H9 (cell line): ENCODE measurements around the gene ARHGAP15. TPM values are rescaled to one million over a fixed set of nuclear protein-coding genes. Genes with fewer than 3 reads are reported as not detected.

Experiments
- DNase-seq: peaks from one replicate; pipeline ENCODE4 v3.0.0-alpha.2; 2017
- H2AFZ ChIP-seq: one replicate; pipeline ENCODE4 v1.6.1; 2013; ENCODE audit warnings: mild to moderate bottlenecking, low read length, control low read depth, moderate library complexity
- H2AK5ac ChIP-seq: 2 replicates; pipeline ENCODE4 v1.6.1; 2013; ENCODE audit warnings: low read length, control low read depth, mixed read lengths; ENCODE audit not compliant: insufficient read length
- H2BK120ac ChIP-seq: one replicate; pipeline ENCODE4 v1.6.1; 2013; ENCODE audit warnings: low read depth, mild to moderate bottlenecking, low read length, control low read depth, inconsistent platforms; ENCODE audit not compliant: poor library complexity, severe bottlenecking
- H2BK12ac ChIP-seq: 2 replicates; pipeline ENCODE4 v1.6.1; 2013; ENCODE audit warnings: low read length, control low read depth, mixed read lengths, low read depth; ENCODE audit not compliant: insufficient read length
- H2BK15ac ChIP-seq: 2 replicates; pipeline ENCODE4 v1.6.1; 2013; ENCODE audit warnings: low read depth, low read length, control low read depth
- H2BK20ac ChIP-seq: one replicate; pipeline ENCODE4 v1.6.1; 2013; ENCODE audit warnings: low read depth, mild to moderate bottlenecking, low read length, control low read depth, inconsistent platforms; ENCODE audit not compliant: poor library complexity, severe bottlenecking
- H2BK5ac ChIP-seq: 2 replicates; pipeline ENCODE4 v1.6.1; 2013; ENCODE audit warnings: low read length, control low read depth, mixed read lengths; ENCODE audit not compliant: insufficient read length
- H3K14ac ChIP-seq: 2 replicates; pipeline ENCODE4 v1.6.1; 2013; ENCODE audit warnings: low read length, control low read depth; ENCODE audit not compliant: insufficient read depth
- H3K18ac ChIP-seq: 2 replicates; pipeline ENCODE4 v1.6.1; 2013; ENCODE audit warnings: low read depth, mild to moderate bottlenecking, mixed read lengths, low read length, control low read depth; ENCODE audit not compliant: insufficient read length
- H3K23ac ChIP-seq: 2 replicates; pipeline ENCODE4 v1.6.1; 2013; ENCODE audit warnings: low read length, control low read depth, mixed read lengths, low read depth; ENCODE audit not compliant: insufficient read length
- H3K23me2 ChIP-seq: 2 replicates; pipeline ENCODE4 v1.6.1; 2013; ENCODE audit warnings: low read depth, mild to moderate bottlenecking, mixed read lengths, low read length, control low read depth; ENCODE audit not compliant: insufficient read length, poor library complexity, severe bottlenecking
- H3K27ac ChIP-seq: 2 replicates; pipeline ENCODE4 v1.5.1; 2013; ENCODE audit warnings: low read length, control low read depth, mixed read lengths, low read depth; ENCODE audit not compliant: insufficient read length
- H3K27me3 ChIP-seq: 2 replicates; pipeline ENCODE4 v1.6.1; 2013; ENCODE audit warnings: low read length, control low read depth, inconsistent platforms; ENCODE audit not compliant: insufficient read depth
- H3K4ac ChIP-seq: 2 replicates; pipeline ENCODE4 v1.6.1; 2013; ENCODE audit warnings: low read depth, mild to moderate bottlenecking, control low read depth, inconsistent platforms, low read length, moderate library complexity
- H3K4me1 ChIP-seq: 2 replicates; pipeline ENCODE4 v1.6.1; 2013; ENCODE audit warnings: low read length, control low read depth, inconsistent platforms; ENCODE audit not compliant: insufficient read depth
- H3K4me2 ChIP-seq: 2 replicates; pipeline ENCODE4 v1.6.1; 2013; ENCODE audit warnings: low read length, control low read depth, mixed read lengths; ENCODE audit not compliant: insufficient read length, insufficient read depth
- H3K56ac ChIP-seq: 2 replicates; pipeline ENCODE4 v1.6.1; 2013; ENCODE audit warnings: low read depth, mild to moderate bottlenecking, mixed read lengths, low read length, control low read depth; ENCODE audit not compliant: insufficient read length
- H3K79me1 ChIP-seq: 2 replicates; pipeline ENCODE4 v1.6.1; 2013; ENCODE audit warnings: low read depth, mild to moderate bottlenecking, moderate library complexity, low read length, control low read depth, inconsistent platforms; ENCODE audit not compliant: insufficient read depth, poor library complexity, severe bottlenecking
- H3K79me2 ChIP-seq: 2 replicates; pipeline ENCODE4 v1.6.1; 2013; ENCODE audit warnings: low read length, control low read depth, inconsistent platforms; ENCODE audit not compliant: insufficient read depth
- H3K9ac ChIP-seq: 2 replicates; pipeline ENCODE4 v1.6.1; 2013; ENCODE audit warnings: low read length, control low read depth, mixed read lengths; ENCODE audit not compliant: insufficient read length; ENCODE audit errors: extremely low read depth
- H3K9me3 ChIP-seq: one replicate; pipeline ENCODE4 v1.6.1; 2013; ENCODE audit warnings: low read depth, low read length, inconsistent platforms; ENCODE audit not compliant: control insufficient read depth
- H3T11ph ChIP-seq: one replicate; pipeline ENCODE4 v1.6.1; 2013; ENCODE audit warnings: mild to moderate bottlenecking, low read length, control low read depth, inconsistent platforms
- H4K20me1 ChIP-seq: one replicate; pipeline ENCODE4 v1.6.1; 2013; ENCODE audit not compliant: control insufficient read depth, insufficient read length, insufficient read depth
- H4K5ac ChIP-seq: 2 replicates; pipeline ENCODE4 v1.6.1; 2013; ENCODE audit warnings: low read depth, mild to moderate bottlenecking, mixed read lengths, low read length, control low read depth; ENCODE audit not compliant: insufficient read length
- H4K8ac ChIP-seq: replicated peaks from 2 replicates; pipeline ENCODE4 v1.6.1; 2013; ENCODE audit warnings: low read length, control low read depth, mixed read lengths, low read depth; ENCODE audit not compliant: insufficient read length
- H4K91ac ChIP-seq: 2 replicates; pipeline ENCODE4 v1.6.1; 2013; ENCODE audit warnings: low read depth, mild to moderate bottlenecking, moderate library complexity, mixed read lengths, low read length, control low read depth; ENCODE audit not compliant: insufficient read length
- H3K27ac Mint-ChIP-seq, 3 experiments: 2 replicates in 2 of 3; 3 replicates in 1 of 3; pipeline ENCODE4 v1.8.0; 2020 to 2021; ENCODE audit warnings: mixed read lengths in 3 of 3, mild to moderate bottlenecking in 1 of 3, moderate library complexity in 1 of 3
- H3K27me3 Mint-ChIP-seq: 2 replicates; pipeline ENCODE4 v1.8.0; 2021; ENCODE audit warnings: low read depth, mild to moderate bottlenecking, moderate library complexity, mixed read lengths
- H3K36me3 Mint-ChIP-seq, 3 experiments: 2 replicates in 2 of 3; 3 replicates in 1 of 3; pipeline ENCODE4 v1.8.0; 2020 to 2021; ENCODE audit warnings: low read depth in 3 of 3, mixed read lengths in 3 of 3; ENCODE audit not compliant: insufficient read depth in 1 of 3
- H3K4me1 Mint-ChIP-seq, 2 experiments: 2 replicates each; pipeline ENCODE4 v1.8.0; 2020; ENCODE audit warnings: mixed read lengths in 2 of 2
- H3K4me3 Mint-ChIP-seq, 2 experiments: 2 replicates in 1 of 2; 3 replicates in 1 of 2; pipeline ENCODE4 v1.8.0; 2020 to 2021; ENCODE audit warnings: mild to moderate bottlenecking in 2 of 2, mixed read lengths in 2 of 2, moderate library complexity in 1 of 2
- H3K9me3 Mint-ChIP-seq, 2 experiments: 2 replicates in 1 of 2; 3 replicates in 1 of 2; pipeline ENCODE4 v1.8.0; 2020; ENCODE audit warnings: mild to moderate bottlenecking in 2 of 2, mixed read lengths in 2 of 2, moderate library complexity in 1 of 2
- WGBS: extraction: QIAGEN DNeasy Blood & Tissue Kit; methylation state at CpG from one replicate; pipeline ENCODE4 v1.1.7; 2013; ENCODE audit warnings: missing lambda C conversion rate, low lambda C conversion rate, mixed read lengths; ENCODE audit not compliant: insufficient read length; ENCODE audit errors: extremely low coverage; 5-methylcytosine and 5-hydroxymethylcytosine counted together
- total RNA-seq: library from RNA; stranded (reverse); gene quantifications from 2 replicates; pipeline ENCODE4 v1.2.1, GENCODE V29; 2021
- TF ChIP-seq, protein P1 (sequence below): fragments of 200-600 bp; sonication (generic); conservative IDR thresholded peaks from 3 replicates; pipeline ENCODE4 v1.8.0; 2021; ENCODE audit warnings: antibody characterized with exemption, mild to moderate bottlenecking

The ARHGAP15 gene
- total RNA-seq, 1 experiment from 2014 or later = not detected

DNA sequence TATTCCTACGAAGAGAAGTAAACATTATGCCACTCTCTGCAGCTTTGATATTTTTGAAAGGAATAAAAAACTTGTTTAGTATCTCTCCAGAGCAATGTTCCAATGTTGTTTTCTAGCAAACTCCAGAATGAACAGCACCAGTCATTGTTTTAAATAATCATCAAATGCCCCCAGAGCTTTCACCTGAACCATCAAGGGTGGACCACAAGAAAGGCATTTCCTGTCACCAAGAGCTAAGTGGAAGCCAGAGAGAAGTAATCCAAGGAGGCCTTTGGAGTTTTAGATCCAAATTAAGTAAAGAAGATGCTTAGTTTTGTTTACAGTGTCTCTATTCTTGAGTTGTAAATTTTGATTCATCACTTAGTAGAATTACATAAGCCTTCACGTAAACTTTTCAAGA is 559.0 kb downstream of the ARHGAP15 start:
- H3K9me3 Mint-ChIP-seq = no peaks in the 10 kb centered on the region
- no peak overlapping the region for H2BK12ac ChIP-seq
- H2AK5ac ChIP-seq = no peak overlapping the region
- TF ChIP-seq, protein P1, sequence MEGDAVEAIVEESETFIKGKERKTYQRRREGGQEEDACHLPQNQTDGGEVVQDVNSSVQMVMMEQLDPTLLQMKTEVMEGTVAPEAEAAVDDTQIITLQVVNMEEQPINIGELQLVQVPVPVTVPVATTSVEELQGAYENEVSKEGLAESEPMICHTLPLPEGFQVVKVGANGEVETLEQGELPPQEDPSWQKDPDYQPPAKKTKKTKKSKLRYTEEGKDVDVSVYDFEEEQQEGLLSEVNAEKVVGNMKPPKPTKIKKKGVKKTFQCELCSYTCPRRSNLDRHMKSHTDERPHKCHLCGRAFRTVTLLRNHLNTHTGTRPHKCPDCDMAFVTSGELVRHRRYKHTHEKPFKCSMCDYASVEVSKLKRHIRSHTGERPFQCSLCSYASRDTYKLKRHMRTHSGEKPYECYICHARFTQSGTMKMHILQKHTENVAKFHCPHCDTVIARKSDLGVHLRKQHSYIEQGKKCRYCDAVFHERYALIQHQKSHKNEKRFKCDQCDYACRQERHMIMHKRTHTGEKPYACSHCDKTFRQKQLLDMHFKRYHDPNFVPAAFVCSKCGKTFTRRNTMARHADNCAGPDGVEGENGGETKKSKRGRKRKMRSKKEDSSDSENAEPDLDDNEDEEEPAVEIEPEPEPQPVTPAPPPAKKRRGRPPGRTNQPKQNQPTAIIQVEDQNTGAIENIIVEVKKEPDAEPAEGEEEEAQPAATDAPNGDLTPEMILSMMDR = no peak
- H3K79me2 ChIP-seq = no peaks in the 10 kb centered on the region
- peaks cover 6% of the 10 kb centered on the region; the same call in 1 of the 2 replicates for H3K4me1 ChIP-seq
- H2BK5ac ChIP-seq = no peak overlapping the region
- H4K20me1 ChIP-seq = no peaks in the 10 kb centered on the region
- H3K36me3 Mint-ChIP-seq = no peaks in the 10 kb centered on the region
- H3K9ac ChIP-seq = no peak overlapping the region
- no peaks in the 10 kb centered on the region for H3K79me1 ChIP-seq
- no peak overlapping the region for H2BK120ac ChIP-seq
- no peak overlapping the region for H4K5ac ChIP-seq
- no peaks in the 10 kb centered on the region for H3K23me2 ChIP-seq
- H3K27me3 ChIP-seq = no peaks in the 10 kb centered on the region
- H3K14ac ChIP-seq = no peak overlapping the region
- H2AFZ ChIP-seq = no peak overlapping the region
- no peak overlapping the region for H3K23ac ChIP-seq
- no peak overlapping the region for H3T11ph ChIP-seq
- no peak overlapping the region for H3K56ac ChIP-seq
- no peak overlapping the region for H3K4ac ChIP-seq
- peaks cover 55 to 58% of the 10 kb centered on the region in 2 experiments for H3K4me1 Mint-ChIP-seq
- no peak for DNase-seq
- H4K91ac ChIP-seq = no peak overlapping the region
- no CpG with 5 or more reads among the region's 2 CpGs for WGBS
- H2BK15ac ChIP-seq = no peak overlapping the region
- H3K27me3 Mint-ChIP-seq = no peaks in the 10 kb centered on the region
- peak overlapping the region in 1 of 3 experiments; percentile 41; a peak in 1 of 7 replicates for H3K27ac Mint-ChIP-seq
- H4K8ac ChIP-seq = no peak overlapping the region
- H2BK20ac ChIP-seq = no peak overlapping the region
- H3K27ac ChIP-seq = no peak overlapping the region
- no peaks in the 10 kb centered on the region for H3K9me3 ChIP-seq
- no peak overlapping the region for H3K18ac ChIP-seq
- no peak overlapping the region for H3K4me3 Mint-ChIP-seq
- H3K4me2 ChIP-seq = no peak overlapping the region
